H1 (cell line): ENCODE measurements around the gene KRT5. TPM values are rescaled to one million over a fixed set of nuclear protein-coding genes. Genes with fewer than 3 reads are reported as not detected.

Source experiments
- ATF2 ChIP-seq: IDR thresholded peaks from 2 replicates; pipeline ENCODE4 v1.6.1; 2012; ENCODE audit warnings: low read length, inconsistent platforms
- CBX5 ChIP-seq: fragments of 300-800, 300-1000 bp; sonication (generic); IDR thresholded peaks from 2 replicates; pipeline ENCODE4 v1.7.1; 2016; ENCODE audit warnings: antibody characterized with exemption, low read length, low read depth
- SIN3A ChIP-seq, 2 experiments: IDR thresholded peaks in 1 of 2; conservative IDR thresholded peaks in 1 of 2; 2 replicates each; pipeline ENCODE4 v1.6.1; 2011 to 2012; ENCODE audit warnings: low read length in 2 of 2, improper control_type of control experiment in 1 of 2, low read depth in 1 of 2, mild to moderate bottlenecking in 1 of 2
- polyA plus RNA-seq, 7 experiments: library from polyadenylated mRNA; depleted of rRNA in 3 of 7; stranded (reverse) in 5 of 7; unstranded in 2 of 7; fragments of >200 nt in 5 of 7; fragments of 200-250 nt in 2 of 7; gene quantifications; 1 replicate in 5 of 7; 2 replicates in 1 of 7; 4 replicates in 1 of 7; pipeline versions ENCODE4 v1.2.1 to v1.2.3, GENCODE V29; 2011 to 2013; ENCODE audit warnings: missing spikeins in 2 of 7, mixed read lengths in 2 of 7
- total RNA-seq: library from RNA; stranded (reverse); fragmentation: NEBNext Ultra II Directional; extraction: Animal tissue kit (Norgen Biotek cat#: 25700); gene quantifications from 2 replicates; pipeline ENCODE4 v1.2.1, GENCODE V29; 2021

The KRT5 gene
- total and polyA plus RNA-seq, 2 of the 8 experiments (the other 6 are each of a cell fraction or from before 2014, with no cell fraction given) = 0.18 TPM; not detected in 1

GRCh38 chr12:52559979-52560378 lies 39.8 kb upstream of the KRT5 start (continued):
- TF ChIP-seq CBX5 = no peak
- no peak for TF ChIP-seq ATF2
- TF ChIP-seq SIN3A (conservative IDR thresholded peaks at IDR 0.05 in 1 of 2, IDR thresholded peaks at IDR 0.05 in 1 of 2; ENCODE audit: low read depth in 1 of 2, low read length in 2 of 2) = no peak
